Ishikawa (cell line): Measurements from ENCODE around the gene CDH16.
A peak's percentile ranks its signal among the peaks of the same experiment; 100 is the strongest.

Source experiments
- CEBPB ChIP-seq: IDR thresholded peaks from 2 replicates; pipeline ENCODE4 v1.6.1; 2012
- CREB1 ChIP-seq: IDR thresholded peaks from 2 replicates; pipeline ENCODE4 v1.6.1; 2012; ENCODE audit warnings: low read depth
- EGR1 ChIP-seq: IDR thresholded peaks from 2 replicates; pipeline ENCODE4 v1.6.1; 2012
- EP300 ChIP-seq: IDR thresholded peaks from 2 replicates; pipeline ENCODE4 v1.6.1; 2012; ENCODE audit warnings: borderline replicate concordance
- FOXM1 ChIP-seq: IDR thresholded peaks from 2 replicates; pipeline ENCODE4 v1.6.1; 2012; ENCODE audit warnings: low read depth, borderline replicate concordance
- NFIC ChIP-seq: IDR thresholded peaks from 2 replicates; pipeline ENCODE4 v1.6.1; 2012
- RAD21 ChIP-seq: IDR thresholded peaks from 2 replicates; pipeline ENCODE4 v1.6.1; 2012; ENCODE audit warnings: low read depth
- TAF1 ChIP-seq: IDR thresholded peaks from 2 replicates; pipeline ENCODE4 v1.6.1; 2012; ENCODE audit warnings: low read depth, mild to moderate bottlenecking
- TCF12 ChIP-seq: IDR thresholded peaks from 2 replicates; pipeline ENCODE4 v1.6.1; 2012; ENCODE audit warnings: low read depth
- TEAD4 ChIP-seq: IDR thresholded peaks from 2 replicates; pipeline ENCODE4 v1.6.1; 2012
- YY1 ChIP-seq: IDR thresholded peaks from 2 replicates; pipeline ENCODE4 v1.6.1; 2012; ENCODE audit warnings: low read depth
- ZBTB7A ChIP-seq: IDR thresholded peaks from 2 replicates; pipeline ENCODE4 v1.6.1; 2012; ENCODE audit warnings: low read depth
- TF ChIP-seq, protein P1 (sequence below): IDR thresholded peaks from 2 replicates; pipeline ENCODE4 v1.6.1; 2012
- TF ChIP-seq, protein P2 (sequence below): IDR thresholded peaks from 2 replicates; pipeline ENCODE4 v1.6.1; 2012; ENCODE audit warnings: low read depth, mild to moderate bottlenecking
- TF ChIP-seq, protein P3 (sequence below): IDR thresholded peaks from 2 replicates; pipeline ENCODE4 v1.6.1; 2012

The CDH16 gene

DNA sequence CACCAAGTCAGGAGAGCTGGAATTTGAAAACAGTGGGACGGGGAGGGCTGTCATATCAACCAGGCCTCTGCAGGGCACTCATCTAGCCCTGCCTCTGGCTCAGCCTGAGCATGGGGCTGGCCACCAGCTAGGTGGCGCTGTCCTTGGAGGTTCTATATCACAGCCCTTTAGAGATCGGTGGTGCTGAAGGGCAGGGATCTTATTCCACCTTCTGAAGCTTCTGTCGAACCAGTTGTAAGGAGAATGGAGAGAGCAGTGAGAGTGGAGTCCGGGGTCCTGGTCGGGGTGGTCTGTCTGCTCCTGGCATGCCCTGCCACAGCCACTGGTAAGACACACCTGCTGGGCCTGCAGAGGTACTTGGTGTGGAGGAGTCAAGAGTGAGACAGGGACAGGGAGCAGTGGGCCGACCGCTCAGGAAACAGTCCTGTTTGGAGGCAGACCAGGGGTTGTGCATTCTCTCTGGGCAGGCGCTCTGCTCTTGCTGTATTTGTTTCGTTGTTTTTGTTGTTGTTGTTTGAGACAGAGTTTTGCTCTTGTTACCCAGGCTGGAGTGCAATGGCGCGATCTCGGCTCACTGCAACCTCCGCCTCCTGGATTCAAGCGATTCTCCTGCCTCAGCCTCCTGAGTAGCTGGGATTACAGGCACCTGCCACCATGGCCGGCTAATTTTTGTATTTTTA lies 42.5 kb upstream of the CDH16 start, which contains the start of gene CES3:
TSS of gene CES3 (plus strand) at position 202 of the 680 bp plus-strand sequence. CDS start at position 244, 42 bp downstream.
- no peak for TF ChIP-seq YY1
- TF ChIP-seq RAD21 = peak; percentile 42; the same call in 1 of the 2 replicates
- TF ChIP-seq, protein P1, sequence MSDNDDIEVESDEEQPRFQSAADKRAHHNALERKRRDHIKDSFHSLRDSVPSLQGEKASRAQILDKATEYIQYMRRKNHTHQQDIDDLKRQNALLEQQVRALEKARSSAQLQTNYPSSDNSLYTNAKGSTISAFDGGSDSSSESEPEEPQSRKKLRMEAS = no peak
- no peak for TF ChIP-seq NFIC

DNA sequence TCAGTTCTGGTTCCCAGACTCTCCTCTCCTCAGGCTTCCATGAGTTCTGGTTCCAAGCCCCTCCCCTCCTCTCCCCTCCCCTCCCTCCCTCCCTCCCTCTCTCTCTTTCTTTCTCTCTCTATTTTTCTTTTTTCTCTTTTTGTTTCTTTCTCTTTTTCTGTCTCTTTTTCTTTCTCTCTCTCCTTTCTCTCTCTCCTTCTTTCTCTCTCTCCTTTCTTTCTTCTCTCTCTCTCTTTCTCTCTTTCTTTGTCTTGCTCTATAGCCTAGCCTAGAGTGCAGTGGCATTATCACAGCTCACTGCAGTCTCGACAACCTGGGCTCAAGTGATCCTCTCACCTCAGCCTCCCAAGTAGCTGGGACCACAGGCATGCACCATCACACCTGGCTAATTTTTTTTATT lies 41.6 kb upstream of the CDH16 start:
- TF ChIP-seq, protein P2, sequence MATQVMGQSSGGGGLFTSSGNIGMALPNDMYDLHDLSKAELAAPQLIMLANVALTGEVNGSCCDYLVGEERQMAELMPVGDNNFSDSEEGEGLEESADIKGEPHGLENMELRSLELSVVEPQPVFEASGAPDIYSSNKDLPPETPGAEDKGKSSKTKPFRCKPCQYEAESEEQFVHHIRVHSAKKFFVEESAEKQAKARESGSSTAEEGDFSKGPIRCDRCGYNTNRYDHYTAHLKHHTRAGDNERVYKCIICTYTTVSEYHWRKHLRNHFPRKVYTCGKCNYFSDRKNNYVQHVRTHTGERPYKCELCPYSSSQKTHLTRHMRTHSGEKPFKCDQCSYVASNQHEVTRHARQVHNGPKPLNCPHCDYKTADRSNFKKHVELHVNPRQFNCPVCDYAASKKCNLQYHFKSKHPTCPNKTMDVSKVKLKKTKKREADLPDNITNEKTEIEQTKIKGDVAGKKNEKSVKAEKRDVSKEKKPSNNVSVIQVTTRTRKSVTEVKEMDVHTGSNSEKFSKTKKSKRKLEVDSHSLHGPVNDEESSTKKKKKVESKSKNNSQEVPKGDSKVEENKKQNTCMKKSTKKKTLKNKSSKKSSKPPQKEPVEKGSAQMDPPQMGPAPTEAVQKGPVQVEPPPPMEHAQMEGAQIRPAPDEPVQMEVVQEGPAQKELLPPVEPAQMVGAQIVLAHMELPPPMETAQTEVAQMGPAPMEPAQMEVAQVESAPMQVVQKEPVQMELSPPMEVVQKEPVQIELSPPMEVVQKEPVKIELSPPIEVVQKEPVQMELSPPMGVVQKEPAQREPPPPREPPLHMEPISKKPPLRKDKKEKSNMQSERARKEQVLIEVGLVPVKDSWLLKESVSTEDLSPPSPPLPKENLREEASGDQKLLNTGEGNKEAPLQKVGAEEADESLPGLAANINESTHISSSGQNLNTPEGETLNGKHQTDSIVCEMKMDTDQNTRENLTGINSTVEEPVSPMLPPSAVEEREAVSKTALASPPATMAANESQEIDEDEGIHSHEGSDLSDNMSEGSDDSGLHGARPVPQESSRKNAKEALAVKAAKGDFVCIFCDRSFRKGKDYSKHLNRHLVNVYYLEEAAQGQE = no peak
- TF ChIP-seq TCF12 = no peak
- no peak for TF ChIP-seq ZBTB7A
- no peak for TF ChIP-seq EGR1
- no peak for TF ChIP-seq RAD21
- TF ChIP-seq YY1 = no peak
- TF ChIP-seq FOXM1 = no peak
- no peak for TF ChIP-seq TAF1
- TF ChIP-seq CREB1 = no peak
- TF ChIP-seq EP300 = no peak
- no peak for TF ChIP-seq CEBPB

DNA sequence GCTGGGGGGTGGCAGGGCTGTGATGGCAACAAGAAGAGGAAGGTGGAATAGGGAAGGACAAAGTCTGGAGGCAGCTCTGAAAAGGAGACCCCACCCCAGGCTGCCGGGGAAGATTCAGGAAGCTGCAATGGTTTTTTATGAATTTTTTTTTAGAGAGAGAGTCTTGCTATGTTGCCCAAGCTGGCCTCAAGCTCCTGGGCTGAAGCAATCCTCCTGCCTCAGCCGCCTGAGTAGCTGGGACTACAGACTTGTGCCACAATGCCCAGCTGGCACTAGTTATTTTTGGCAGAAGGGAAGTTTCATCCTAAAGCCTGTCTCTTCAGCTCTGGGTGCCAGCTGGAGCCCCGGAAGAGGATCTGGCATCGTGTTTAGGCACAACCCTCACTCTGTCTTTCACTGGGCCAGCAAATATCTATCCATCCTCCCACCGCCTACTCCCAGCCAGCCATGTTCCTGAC lies 41.0 kb upstream of the CDH16 start:
- TF ChIP-seq, protein P2 = no peak
- TF ChIP-seq RAD21 (no peak), YY1 (no peak), TEAD4 (no peak), ZBTB7A (no peak), FOXM1 (no peak), EP300 (no peak), CREB1 (no peak), NFIC (no peak), EGR1 (no peak), TCF12 (no peak), CEBPB (no peak), TAF1 (no peak)
- TF ChIP-seq, protein P1 = no peak
- TF ChIP-seq, protein P3, sequence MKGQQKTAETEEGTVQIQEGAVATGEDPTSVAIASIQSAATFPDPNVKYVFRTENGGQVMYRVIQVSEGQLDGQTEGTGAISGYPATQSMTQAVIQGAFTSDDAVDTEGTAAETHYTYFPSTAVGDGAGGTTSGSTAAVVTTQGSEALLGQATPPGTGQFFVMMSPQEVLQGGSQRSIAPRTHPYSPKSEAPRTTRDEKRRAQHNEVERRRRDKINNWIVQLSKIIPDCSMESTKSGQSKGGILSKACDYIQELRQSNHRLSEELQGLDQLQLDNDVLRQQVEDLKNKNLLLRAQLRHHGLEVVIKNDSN = no peak

DNA sequence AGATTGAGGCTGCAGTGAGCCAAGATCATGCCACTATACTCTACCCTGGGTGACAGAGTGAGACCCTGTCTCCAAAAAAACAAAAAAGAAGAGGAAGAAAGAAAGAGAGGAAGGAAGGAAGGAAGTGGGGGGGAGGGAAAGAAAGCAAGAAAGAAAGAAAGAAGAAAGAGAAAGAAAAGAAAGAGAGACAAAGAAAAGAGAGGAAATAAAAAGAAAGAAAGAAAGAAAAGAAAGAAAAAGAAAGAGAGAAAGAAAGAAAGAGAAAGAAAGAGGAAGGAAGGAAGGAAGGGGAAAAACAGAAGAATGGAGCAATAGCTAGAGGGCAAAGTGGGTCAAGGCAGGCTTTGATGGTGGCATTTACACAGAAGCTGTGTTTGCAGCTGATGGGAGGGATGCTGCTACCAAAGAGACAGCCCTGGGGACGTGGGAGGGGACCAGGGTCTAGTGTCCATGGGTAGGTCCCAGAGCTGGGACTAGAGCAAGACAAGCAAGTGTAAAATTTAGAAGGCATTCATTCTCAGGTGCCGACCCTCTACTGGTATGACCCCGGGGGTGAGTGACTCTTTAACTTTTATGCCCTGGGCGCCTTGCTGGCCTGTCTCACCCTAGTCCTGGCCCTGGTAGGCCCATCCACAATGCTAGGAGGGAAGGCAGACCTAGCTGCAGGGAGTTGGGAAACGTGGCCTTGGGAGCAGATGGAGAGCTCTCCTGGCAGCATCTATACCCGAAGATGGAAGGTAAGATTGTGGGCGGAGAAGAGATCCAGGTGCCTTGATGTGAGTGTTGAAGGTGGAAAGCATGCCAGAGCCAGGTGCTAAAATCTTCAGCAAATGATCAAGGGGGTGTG lies 40.4 kb upstream of the CDH16 start:
- TF ChIP-seq ZBTB7A (no peak), FOXM1 (no peak), CEBPB (no peak), TEAD4 (no peak), TCF12 (no peak), CREB1 (no peak), EGR1 (no peak), YY1 (no peak), RAD21 (no peak), EP300 (no peak), TAF1 (no peak), NFIC (no peak)
- TF ChIP-seq, protein P2 = no peak
- TF ChIP-seq, protein P3 = no peak
- TF ChIP-seq, protein P1 = no peak
